ENCODE measurements around the gene ANO2.

The ANO2 gene

GRCh38 chr12:5582018-5582417, 363.0 kb downstream of the ANO2 start:
- Histone ChIP-seq H3K27me3 (ENCODE audit: control insufficient read depth in 3 of 3, insufficient read depth in 3 of 3, low read depth in 1 of 3, low read length in 3 of 3) (no peaks in the 10 kb centered on the region), H3K36me3 (replicated peaks in 1 of 2; ENCODE audit: control insufficient read depth in 2 of 2, insufficient read depth in 2 of 2, low read length in 2 of 2) (no peaks in the 10 kb centered on the region), H4K8ac (ENCODE audit: low read depth, low read length) (no peak overlapping the region), H2BK15ac (ENCODE audit: low read length) (no peak overlapping the region), H3K27ac (replicated peaks; ENCODE audit: low read length) (no peak overlapping the region), H3K4me2 (ENCODE audit: insufficient read depth, low read length, poor library complexity, severe bottlenecking) (no peak overlapping the region), H4K91ac (ENCODE audit: low read depth, low read length, poor library complexity) (no peak overlapping the region), H3K23ac (ENCODE audit: low read depth, low read length, poor library complexity) (no peak overlapping the region), H2BK12ac (ENCODE audit: low read length) (no peak overlapping the region), H3K4me1 (ENCODE audit: control insufficient read depth in 2 of 2, insufficient read depth in 1 of 2, low read depth in 1 of 2, low read length in 2 of 2) (peaks cover 0 to 25% of the 10 kb centered on the region in 2 donors), H3K14ac (ENCODE audit: low read length) (no peak overlapping the region), H3K9me3 (replicated peaks in 1 of 2; ENCODE audit: control insufficient read depth in 2 of 2, insufficient read depth in 1 of 2, low read depth in 1 of 2, low read length in 2 of 2) (no peaks in the 10 kb centered on the region), H3K79me1 (ENCODE audit: low read depth, low read length) (no peaks in the 10 kb centered on the region), H2BK120ac (ENCODE audit: low read depth, low read length) (no peak overlapping the region), H2AK5ac (ENCODE audit: low read depth, low read length) (no peak overlapping the region), H3K9ac (ENCODE audit: low read depth, low read length, poor library complexity) (no peak overlapping the region), H3K4ac (ENCODE audit: low read length) (no peak overlapping the region), H2BK5ac (ENCODE audit: low read length) (no peak overlapping the region), H3K18ac (ENCODE audit: low read length) (no peak overlapping the region), H2AFZ (ENCODE audit: low read length) (no peak overlapping the region), H3K4me3 (ENCODE audit: low read length in 2 of 2) (no peak overlapping the region)
- DNase-seq (ENCODE audit: low spot score), result no peak
- no CpG with 5 or more reads among the region's 5 CpGs for WGBS, 2 donors (ENCODE audit: extremely low coverage in 2 of 2, insufficient read length in 2 of 2, insufficient replicate concordance in 1 of 2)

- no peak overlapping the region for H2BK120ac ChIP-seq (ENCODE audit: low read depth, low read length)
- H2BK12ac ChIP-seq (ENCODE audit: low read length), result no peak overlapping the region
- no peak overlapping the region for H3K4ac ChIP-seq (ENCODE audit: low read length)
- no peak overlapping the region for H3K9ac ChIP-seq (ENCODE audit: low read depth, low read length, poor library complexity)
- no peak overlapping the region for H3K23ac ChIP-seq (ENCODE audit: low read depth, low read length, poor library complexity)
- H3K4me3 ChIP-seq (ENCODE audit: low read length in 2 of 2), result no peak overlapping the region
- no peaks in the 10 kb centered on the region for H3K79me1 ChIP-seq (ENCODE audit: low read depth, low read length)
- WGBS, 2 donors (ENCODE audit: extremely low coverage in 2 of 2, insufficient read length in 2 of 2, insufficient replicate concordance in 1 of 2), result no CpG with 5 or more reads among the region's 4 CpGs
- no peak overlapping the region for H4K8ac ChIP-seq (ENCODE audit: low read depth, low read length)
- peaks cover 0 to 23% of the 10 kb centered on the region in 2 donors for H3K4me1 ChIP-seq (ENCODE audit: control insufficient read depth in 2 of 2, insufficient read depth in 1 of 2, low read depth in 1 of 2, low read length in 2 of 2)
- no peak overlapping the region for H3K14ac ChIP-seq (ENCODE audit: low read length)
- H3K9me3 ChIP-seq (replicated peaks in 1 of 2; ENCODE audit: control insufficient read depth in 2 of 2, insufficient read depth in 1 of 2, low read depth in 1 of 2, low read length in 2 of 2), result no peaks in the 10 kb centered on the region
- no peak overlapping the region for H2BK5ac ChIP-seq (ENCODE audit: low read length)
- H3K18ac ChIP-seq (ENCODE audit: low read length), result no peak overlapping the region
- H4K91ac ChIP-seq (ENCODE audit: low read depth, low read length, poor library complexity), result no peak overlapping the region
- H3K27ac ChIP-seq (replicated peaks; ENCODE audit: low read length), result no peak overlapping the region
- H2BK15ac ChIP-seq (ENCODE audit: low read length), result no peak overlapping the region
- H3K27me3 ChIP-seq (ENCODE audit: control insufficient read depth in 3 of 3, insufficient read depth in 3 of 3, low read depth in 1 of 3, low read length in 3 of 3), result no peaks in the 10 kb centered on the region
- H3K4me2 ChIP-seq (ENCODE audit: insufficient read depth, low read length, poor library complexity, severe bottlenecking), result no peak overlapping the region
- H3K36me3 ChIP-seq (replicated peaks in 1 of 2; ENCODE audit: control insufficient read depth in 2 of 2, insufficient read depth in 2 of 2, low read length in 2 of 2), result no peaks in the 10 kb centered on the region
- no peak overlapping the region for H2AFZ ChIP-seq (ENCODE audit: low read length)
- no peak overlapping the region for H2AK5ac ChIP-seq (ENCODE audit: low read depth, low read length)
- DNase-seq (ENCODE audit: low spot score), result no peak
Observed at GRCh38 chr12:5581616-5582015, 363.4 kb downstream of the ANO2 start.

- no peak overlapping the region for H2BK12ac ChIP-seq (ENCODE audit: low read length)
- no peaks in the 10 kb centered on the region for H3K9me3 ChIP-seq (replicated peaks in 1 of 2; ENCODE audit: control insufficient read depth in 2 of 2, insufficient read depth in 1 of 2, low read depth in 1 of 2, low read length in 2 of 2)
- no peak overlapping the region for H3K4me3 ChIP-seq (ENCODE audit: low read length in 2 of 2)
- no peak overlapping the region for H2BK15ac ChIP-seq (ENCODE audit: low read length)
- no peak overlapping the region for H3K18ac ChIP-seq (ENCODE audit: low read length)
- H2AFZ ChIP-seq (ENCODE audit: low read length), result no peak overlapping the region
- H3K23ac ChIP-seq (ENCODE audit: low read depth, low read length, poor library complexity), result no peak overlapping the region
- peaks cover 0 to 17% of the 10 kb centered on the region in 2 donors for H3K4me1 ChIP-seq (ENCODE audit: control insufficient read depth in 2 of 2, insufficient read depth in 1 of 2, low read depth in 1 of 2, low read length in 2 of 2)
- no peak overlapping the region for H3K14ac ChIP-seq (ENCODE audit: low read length)
- H4K91ac ChIP-seq (ENCODE audit: low read depth, low read length, poor library complexity), result no peak overlapping the region
- H3K27ac ChIP-seq (replicated peaks; ENCODE audit: low read length), result no peak overlapping the region
- H3K36me3 ChIP-seq (replicated peaks in 1 of 2; ENCODE audit: control insufficient read depth in 2 of 2, insufficient read depth in 2 of 2, low read length in 2 of 2), result no peaks in the 10 kb centered on the region
- no CpG with 5 or more reads among the region's 3 CpGs for WGBS, 2 donors (ENCODE audit: extremely low coverage in 2 of 2, insufficient read length in 2 of 2, insufficient replicate concordance in 1 of 2)
- no peak overlapping the region for H2BK5ac ChIP-seq (ENCODE audit: low read length)
- H3K79me1 ChIP-seq (ENCODE audit: low read depth, low read length), result no peaks in the 10 kb centered on the region
- H4K8ac ChIP-seq (ENCODE audit: low read depth, low read length), result no peak overlapping the region
- H3K9ac ChIP-seq (ENCODE audit: low read depth, low read length, poor library complexity), result no peak overlapping the region
- no peaks in the 10 kb centered on the region for H3K27me3 ChIP-seq (ENCODE audit: control insufficient read depth in 3 of 3, insufficient read depth in 3 of 3, low read depth in 1 of 3, low read length in 3 of 3)
- no peak overlapping the region for H2AK5ac ChIP-seq (ENCODE audit: low read depth, low read length)
- H3K4me2 ChIP-seq (ENCODE audit: insufficient read depth, low read length, poor library complexity, severe bottlenecking), result no peak overlapping the region
- H2BK120ac ChIP-seq (ENCODE audit: low read depth, low read length), result no peak overlapping the region
- no peak for DNase-seq (ENCODE audit: low spot score)
- no peak overlapping the region for H3K4ac ChIP-seq (ENCODE audit: low read length)
Observed at GRCh38 chr12:5581019-5581418, 364.0 kb downstream of the ANO2 start.

- Histone ChIP-seq H3K4me2 (ENCODE audit: insufficient read depth, low read length, poor library complexity, severe bottlenecking) (no peak overlapping the region), H3K9ac (ENCODE audit: low read depth, low read length, poor library complexity) (no peak overlapping the region), H3K79me1 (ENCODE audit: low read depth, low read length) (no peaks in the 10 kb centered on the region), H3K4ac (ENCODE audit: low read length) (no peak overlapping the region), H2BK15ac (ENCODE audit: low read length) (no peak overlapping the region), H3K4me3 (ENCODE audit: low read length in 2 of 2) (no peak overlapping the region), H2BK12ac (ENCODE audit: low read length) (no peak overlapping the region), H2AFZ (ENCODE audit: low read length) (no peak overlapping the region), H3K4me1 (ENCODE audit: control insufficient read depth in 2 of 2, insufficient read depth in 1 of 2, low read depth in 1 of 2, low read length in 2 of 2) (peaks cover 0 to 15% of the 10 kb centered on the region in 2 donors), H4K91ac (ENCODE audit: low read depth, low read length, poor library complexity) (no peak overlapping the region), H3K27me3 (ENCODE audit: control insufficient read depth in 3 of 3, insufficient read depth in 3 of 3, low read depth in 1 of 3, low read length in 3 of 3) (no peaks in the 10 kb centered on the region), H3K14ac (ENCODE audit: low read length) (no peak overlapping the region), H2BK5ac (ENCODE audit: low read length) (no peak overlapping the region), H3K23ac (ENCODE audit: low read depth, low read length, poor library complexity) (no peak overlapping the region), H3K36me3 (replicated peaks in 1 of 2; ENCODE audit: control insufficient read depth in 2 of 2, insufficient read depth in 2 of 2, low read length in 2 of 2) (no peaks in the 10 kb centered on the region), H2BK120ac (ENCODE audit: low read depth, low read length) (no peak overlapping the region), H3K27ac (replicated peaks; ENCODE audit: low read length) (no peak overlapping the region), H4K8ac (ENCODE audit: low read depth, low read length) (no peak overlapping the region), H3K9me3 (replicated peaks in 1 of 2; ENCODE audit: control insufficient read depth in 2 of 2, insufficient read depth in 1 of 2, low read depth in 1 of 2, low read length in 2 of 2) (no peaks in the 10 kb centered on the region), H2AK5ac (ENCODE audit: low read depth, low read length) (no peak overlapping the region), H3K18ac (ENCODE audit: low read length) (no peak overlapping the region)
- WGBS, 2 donors (ENCODE audit: extremely low coverage in 2 of 2, insufficient read length in 2 of 2, insufficient replicate concordance in 1 of 2), result no CpG with 5 or more reads among the region's 3 CpGs
- DNase-seq (ENCODE audit: low spot score), result no peak
Observed at GRCh38 chr12:5578775-5579174, 366.3 kb downstream of the ANO2 start.
